Activated T-helper 1 cell treated with anti-CD3 and anti-CD28 coated beads, Interleukin-12 subunit alpha, Interleukin-12 subunit beta, Interleukin-2, Interleukin-4 antibody, amounts not matched to agents 30 ng/mL and 10 ng/mL and 1 ng/mL, durations not matched to agents 14 hours and 24 hours and 36 hours (primary cell): ENCODE data around the gene LCNL1. TPM values are rescaled to one million over a fixed set of nuclear protein-coding genes. Genes with fewer than 3 reads are reported as not detected.
A peak's percentile ranks its signal among the peaks of the same experiment; 100 is the strongest.

Experiments
- DNase-seq: peaks from one replicate; pipeline ENCODE4 v3.0.0; 2021; ENCODE audit warnings: low spot score
- H3K27ac Mint-ChIP-seq: one replicate; pipeline ENCODE4 v1.8.0; 2021; ENCODE audit warnings: mild to moderate bottlenecking, mixed read lengths
- H3K27me3 Mint-ChIP-seq: one replicate; pipeline ENCODE4 v1.8.0; 2022; ENCODE audit warnings: mild to moderate bottlenecking, moderate library complexity, mixed read lengths; ENCODE audit not compliant: insufficient read depth
- H3K36me3 Mint-ChIP-seq: one replicate; pipeline ENCODE4 v1.8.0; 2021; ENCODE audit warnings: low read depth, mixed read lengths
- H3K4me1 Mint-ChIP-seq: one replicate; pipeline ENCODE4 v1.8.0; 2021; ENCODE audit warnings: low read depth, mixed read lengths
- H3K4me3 Mint-ChIP-seq: one replicate; pipeline ENCODE4 v1.8.0; 2021; ENCODE audit warnings: mild to moderate bottlenecking, moderate library complexity, mixed read lengths
- H3K9me3 Mint-ChIP-seq: one replicate; pipeline ENCODE4 v1.8.0; 2021; ENCODE audit warnings: mixed read lengths
- intact Hi-C: fragments of 100-400 bp; cut with micrococcal nuclease; formaldehyde crosslinking; loops from one replicate; pipeline ENCODE4 v1.15.1; 2024
- total RNA-seq: library from RNA; stranded (reverse); gene quantifications from 2 replicates; pipeline ENCODE4 v1.2.3, GENCODE V29; 2022

The LCNL1 gene
- total RNA-seq, 1 donor from 2014 or later: not detected

DNA sequence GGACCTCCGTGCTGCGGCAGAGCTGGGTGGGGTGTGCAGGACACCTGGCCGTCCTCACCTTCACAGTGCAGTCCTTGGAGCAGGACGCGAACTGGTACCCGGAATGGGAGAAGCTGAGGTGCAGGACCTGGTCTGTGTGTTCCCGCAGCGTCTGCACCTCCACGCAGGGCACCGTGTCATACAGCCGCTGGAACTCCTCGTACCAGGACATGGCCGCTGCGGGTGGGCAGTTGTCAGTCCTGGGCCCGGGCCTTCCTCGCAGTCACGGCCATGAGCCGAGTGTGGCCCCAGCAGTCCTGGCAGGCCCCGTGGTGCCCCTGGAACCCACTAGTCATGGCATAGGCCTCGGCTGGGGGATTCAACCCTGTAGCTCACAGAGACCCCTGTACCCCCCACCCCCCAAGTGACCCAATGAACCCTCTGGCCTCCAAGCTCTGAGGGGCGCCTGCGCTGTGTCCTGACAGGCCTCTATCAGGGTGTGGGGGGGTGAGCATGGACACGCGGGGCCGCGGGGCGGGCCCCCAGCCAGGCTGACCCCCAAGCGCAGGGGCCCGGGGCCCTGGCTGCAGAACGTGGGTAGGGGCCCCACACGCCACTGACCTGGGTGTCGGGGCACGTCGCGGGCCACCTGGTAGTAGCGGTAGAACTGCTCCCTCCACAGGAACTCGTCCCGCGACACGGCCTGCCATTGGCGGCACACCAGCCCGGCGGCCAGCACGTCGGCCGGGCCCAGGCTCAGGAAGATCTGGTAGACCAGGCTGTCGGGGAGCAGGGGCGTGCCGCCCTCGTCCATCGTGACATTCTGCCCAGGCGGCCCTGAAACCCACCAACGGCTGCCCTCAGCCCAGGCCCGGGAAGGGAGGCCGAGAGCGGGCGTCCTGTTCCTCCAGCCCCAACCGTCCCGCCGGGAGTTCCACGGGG lies 39.2 kb upstream of the LCNL1 start:
- Mint-ChIP-seq H3K36me3 (peaks cover 18% of the 10 kb centered on the region), H3K27me3 (no peaks in the 10 kb centered on the region), H3K27ac (peak overlapping the region; percentile 86), H3K9me3 (no peaks in the 10 kb centered on the region), H3K4me1 (peaks cover 5% of the 10 kb centered on the region), H3K4me3 (peak overlapping the region; percentile 83)
- peak; percentile 36 for DNase-seq
- intact Hi-C loops: loop anchor here (1.0 kb wide), 6 partner anchors 35 to 136 kb away; partner anchors contain the start of genes AJM1, PAXX and RABL6

DNA sequence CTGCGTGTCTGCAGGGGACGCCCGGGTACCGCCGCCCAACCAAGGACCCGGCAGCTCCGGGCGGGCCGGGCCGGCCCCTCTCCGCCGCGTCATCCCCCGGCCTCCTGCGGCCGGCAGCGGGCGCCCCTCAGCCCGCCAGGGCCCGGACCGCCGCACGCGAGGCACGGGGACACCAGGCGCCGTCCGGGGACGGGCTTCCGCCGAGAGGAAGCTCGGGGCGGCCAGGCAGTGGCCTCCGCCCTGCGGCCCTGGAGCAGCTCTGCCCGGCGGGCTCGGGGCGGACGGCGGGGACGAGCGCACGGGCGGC lies 38.6 kb upstream of the LCNL1 start:
- Mint-ChIP-seq H3K27me3 (no peaks in the 10 kb centered on the region), H3K4me1 (peaks cover 5% of the 10 kb centered on the region), H3K9me3 (no peaks in the 10 kb centered on the region), H3K4me3 (peak overlapping the region; percentile 83), H3K27ac (no peak overlapping the region), H3K36me3 (peaks cover 14% of the 10 kb centered on the region)
- no peak for DNase-seq
- intact Hi-C loops: loop anchor here (1.0 kb wide), 6 partner anchors 34 to 137 kb away; partner anchors contain the start of genes AJM1, PAXX and RABL6

DNA sequence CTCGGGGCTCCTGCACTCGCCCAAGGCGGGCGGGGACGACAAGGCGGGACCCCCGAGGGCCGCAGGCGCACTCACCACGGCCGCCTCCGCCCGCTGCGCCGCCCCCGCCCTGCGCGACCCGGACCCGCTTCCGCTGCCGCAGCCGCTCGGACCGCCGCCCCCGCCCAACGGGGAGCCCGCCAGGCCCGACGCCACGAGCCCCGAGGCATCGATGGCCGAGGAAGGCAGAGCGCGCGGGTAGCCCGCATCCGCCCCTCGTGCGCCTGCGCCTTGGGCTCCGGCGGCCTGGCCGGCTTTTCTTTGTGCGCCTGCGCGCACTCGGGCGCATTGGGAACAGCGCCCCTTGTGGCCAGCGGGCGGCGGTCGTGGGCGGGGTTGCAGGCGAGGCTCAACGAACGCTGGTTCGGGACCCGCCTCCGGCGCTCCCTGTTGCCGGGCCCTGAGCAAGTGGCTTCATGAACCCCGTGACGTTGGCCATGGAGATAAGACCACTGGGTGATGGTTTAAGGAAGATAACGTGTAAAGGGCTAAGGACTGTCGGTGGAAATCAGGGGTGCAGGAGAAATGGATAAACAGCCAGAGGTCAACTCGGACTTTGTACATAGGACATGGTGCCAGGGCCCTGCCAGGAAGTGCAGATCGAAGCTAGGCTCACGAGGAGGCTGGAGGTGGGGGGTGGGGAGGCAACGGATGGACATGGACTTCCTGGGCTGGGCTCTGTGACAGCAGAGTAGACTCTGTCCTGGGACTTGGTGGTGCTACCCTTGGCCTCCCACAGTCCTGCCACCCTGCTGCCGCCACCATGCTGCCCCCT lies 38.1 kb upstream of the LCNL1 start, which contains the start of the genes C8G and FBXW5:
Gene C8G, plus strand, starts transcription at position 725 of the 814 bp plus-strand sequence. Its CDS starts 78 bp downstream, at position 803.
Gene FBXW5, minus strand, starts transcription at position 220 of the 814 bp plus-strand sequence. CDS start 655 bp downstream, outside the sequence.
- Mint-ChIP-seq H3K4me1 (peaks cover 5% of the 10 kb centered on the region), H3K27ac (peak within 1 kb of the TSS; percentile 86), H3K36me3 (peaks cover 10% of the 10 kb centered on the region), H3K27me3 (no peaks in the 10 kb centered on the region), H3K4me3 (peak within 1 kb of the TSS; percentile 83), H3K9me3 (no peaks in the 10 kb centered on the region)
- peak; percentile 97 for DNase-seq
- intact Hi-C loops: loop anchor here (1.0 to 5.0 kb wide), 7 partner anchors 34 to 137 kb away; partner anchors contain the start of genes ABCA2, AJM1, PAXX and RABL6

DNA sequence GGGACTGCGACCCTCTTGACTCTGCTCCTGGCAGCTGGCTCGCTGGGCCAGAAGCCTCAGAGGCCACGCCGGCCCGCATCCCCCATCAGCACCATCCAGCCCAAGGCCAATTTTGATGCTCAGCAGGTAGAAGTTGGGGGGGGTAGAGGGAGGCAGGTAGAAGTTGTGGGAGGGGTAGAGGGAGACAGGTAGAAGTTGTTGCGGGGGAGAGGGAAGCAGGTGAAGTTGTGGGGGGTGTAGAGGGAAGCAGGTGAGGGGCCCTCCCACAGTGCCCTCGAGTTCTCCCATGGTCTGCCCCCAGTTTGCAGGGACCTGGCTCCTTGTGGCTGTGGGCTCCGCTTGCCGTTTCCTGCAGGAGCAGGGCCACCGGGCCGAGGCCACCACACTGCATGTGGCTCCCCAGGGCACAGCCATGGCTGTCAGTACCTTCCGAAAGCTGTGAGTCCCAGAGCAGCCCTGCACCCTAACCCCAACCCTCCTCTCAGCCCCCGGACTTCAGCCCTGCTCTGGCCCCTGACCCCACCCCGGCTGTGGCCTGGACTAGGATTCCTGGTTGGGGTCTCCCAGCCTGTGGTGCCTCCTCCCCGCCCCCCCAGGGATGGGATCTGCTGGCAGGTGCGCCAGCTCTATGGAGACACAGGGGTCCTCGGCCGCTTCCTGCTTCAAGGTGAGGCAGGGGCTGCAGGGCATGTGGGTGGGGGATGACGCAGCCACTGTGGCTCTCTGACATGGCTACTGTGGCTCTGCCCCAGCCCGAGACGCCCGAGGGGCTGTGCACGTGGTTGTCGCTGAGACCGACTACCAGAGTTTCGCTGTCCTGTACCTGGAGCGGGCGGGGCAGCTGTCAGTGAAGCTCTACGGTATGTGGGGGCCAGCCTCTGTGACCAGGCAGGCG lies 37.2 kb upstream of the LCNL1 start:
- intact Hi-C loops: loop anchor here (5.0 kb wide), 1 partner anchor 82 kb away; the partner anchor contains the start of gene ABCA2
- no peaks in the 10 kb centered on the region for H3K9me3 Mint-ChIP-seq
- H3K4me1 Mint-ChIP-seq: peaks cover 5% of the 10 kb centered on the region
- peak overlapping the region; percentile 71 for H3K4me3 Mint-ChIP-seq
- H3K27me3 Mint-ChIP-seq: no peaks in the 10 kb centered on the region
- peaks cover 10% of the 10 kb centered on the region for H3K36me3 Mint-ChIP-seq
- H3K27ac Mint-ChIP-seq: no peak overlapping the region
- no peak for DNase-seq

DNA sequence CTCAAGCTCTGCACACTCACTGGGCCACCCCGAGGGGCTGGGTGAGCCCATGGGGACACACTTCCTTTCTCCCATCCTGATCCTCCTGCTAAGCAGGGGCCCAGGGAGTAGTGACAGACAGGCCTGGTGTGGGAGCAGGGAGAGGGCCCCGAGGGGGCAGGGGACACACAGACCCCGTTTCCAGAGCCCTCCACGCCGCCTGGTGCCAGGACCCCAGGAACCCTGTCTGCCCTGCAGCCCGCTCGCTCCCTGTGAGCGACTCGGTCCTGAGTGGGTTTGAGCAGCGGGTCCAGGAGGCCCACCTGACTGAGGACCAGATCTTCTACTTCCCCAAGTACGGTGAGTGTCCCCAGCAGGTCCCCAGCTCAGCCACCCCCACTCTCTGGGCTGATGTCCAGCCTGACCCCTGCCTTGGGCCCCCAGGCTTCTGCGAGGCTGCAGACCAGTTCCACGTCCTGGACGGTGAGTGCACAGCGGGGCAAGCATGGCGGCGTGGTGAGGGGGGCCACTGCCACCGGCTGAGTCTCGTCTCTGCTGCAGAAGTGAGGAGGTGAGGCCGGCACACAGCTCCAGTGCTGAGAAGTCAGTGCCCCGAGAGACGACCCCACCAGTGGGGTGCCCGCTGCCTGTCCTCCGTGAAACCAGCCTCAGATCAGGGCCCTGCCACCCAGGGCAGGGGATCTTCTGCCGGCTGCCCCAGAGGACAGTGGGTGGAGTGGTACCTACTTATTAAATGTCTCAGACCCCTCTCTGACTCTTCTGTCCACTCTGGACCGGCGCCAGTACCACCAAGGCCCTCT lies 36.4 kb upstream of the LCNL1 start:
- H3K36me3 Mint-ChIP-seq: peaks cover 7% of the 10 kb centered on the region
- H3K4me1 Mint-ChIP-seq: peaks cover 5% of the 10 kb centered on the region

DNA sequence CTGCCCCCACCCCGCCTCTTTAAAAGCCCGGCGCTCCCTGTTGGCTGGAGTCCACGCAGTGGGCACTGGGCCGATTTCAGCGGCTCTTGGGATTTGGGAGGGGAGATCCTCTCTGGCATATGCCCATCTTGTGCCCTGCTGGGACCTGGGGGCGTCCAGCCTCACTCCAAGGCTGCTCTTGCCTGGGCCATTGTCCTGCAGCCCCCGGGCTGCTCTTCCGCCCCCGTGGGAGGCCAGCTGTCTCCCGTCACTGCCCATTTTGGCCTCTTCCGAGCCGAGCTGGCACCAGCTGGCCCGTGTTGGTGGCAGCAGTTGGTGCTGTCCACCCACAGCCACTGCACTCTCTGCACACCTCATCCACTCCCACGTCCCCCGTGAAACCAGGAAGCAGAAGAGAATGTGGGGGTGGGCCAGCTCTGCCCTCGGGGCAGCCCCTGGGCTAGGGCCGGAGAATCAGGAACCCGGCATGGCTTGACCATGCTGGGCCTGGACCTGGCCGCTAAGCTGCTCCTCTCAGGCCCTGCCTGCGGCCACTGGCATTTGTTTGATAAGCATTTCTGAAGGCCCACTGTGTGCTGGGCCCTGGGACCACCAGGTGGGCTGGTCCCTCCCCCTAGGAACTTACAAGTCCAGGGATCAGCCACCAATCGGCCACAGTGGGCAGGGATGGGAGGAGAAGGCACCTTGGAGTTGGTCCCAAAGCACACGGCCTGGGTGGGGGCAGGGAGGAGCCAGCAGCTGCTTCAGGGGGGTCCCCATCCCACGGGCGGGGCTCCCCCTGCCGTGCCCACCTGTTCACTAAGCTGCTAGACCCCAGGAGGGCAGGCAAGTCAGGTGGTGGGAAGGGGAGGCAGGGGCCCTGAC lies 35.5 kb upstream of the LCNL1 start:
- H3K27ac Mint-ChIP-seq: no peak overlapping the region
- no peak overlapping the region for H3K4me3 Mint-ChIP-seq
- no peaks in the 10 kb centered on the region for H3K9me3 Mint-ChIP-seq
- no peaks in the 10 kb centered on the region for H3K27me3 Mint-ChIP-seq
- H3K4me1 Mint-ChIP-seq: peaks cover 5% of the 10 kb centered on the region
- DNase-seq: no peak
- peaks cover 3% of the 10 kb centered on the region for H3K36me3 Mint-ChIP-seq
- intact Hi-C loops: loop anchor here (5.0 kb wide), 1 partner anchor 80 kb away; the partner anchor contains the start of gene ABCA2

More for the DNA sequence above, 36.4 kb upstream of the LCNL1 start:
- Mint-ChIP-seq H3K27ac (no peak overlapping the region), H3K9me3 (no peaks in the 10 kb centered on the region), H3K4me3 (no peak overlapping the region), H3K27me3 (no peaks in the 10 kb centered on the region)
- no peak for DNase-seq
- intact Hi-C loops: loop anchor here (5.0 kb wide), 1 partner anchor 81 kb away; the partner anchor contains the start of gene ABCA2

DNA sequence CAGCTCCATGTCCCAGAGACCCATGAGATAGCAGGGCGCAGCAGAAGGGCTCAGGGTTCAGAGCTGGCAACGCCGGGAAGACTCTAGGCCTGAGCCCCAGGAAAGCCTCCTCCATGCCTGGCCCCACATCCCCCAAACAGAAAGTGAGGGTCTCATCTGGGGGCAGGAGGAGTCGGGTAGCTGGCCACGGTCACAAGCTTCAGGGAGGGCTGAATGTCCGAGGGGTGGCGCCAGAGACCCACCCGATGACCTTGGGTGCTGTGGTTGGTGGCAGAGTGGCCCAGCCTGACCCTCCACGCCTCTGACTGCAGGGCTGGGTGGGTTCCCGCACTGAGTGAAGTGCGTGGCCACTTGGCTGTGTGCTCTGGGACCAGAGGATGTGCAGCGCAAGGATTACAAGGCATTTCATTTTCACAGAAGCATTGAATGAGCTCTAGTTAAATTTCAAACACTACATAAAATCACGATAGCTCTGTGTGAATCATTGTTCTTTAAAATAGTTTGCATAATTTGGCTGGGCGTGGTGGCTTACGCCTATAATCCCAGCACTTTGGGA lies 34.8 kb upstream of the LCNL1 start:
- intact Hi-C loops: loop anchor here (5.0 kb wide), 1 partner anchor 79 kb away; the partner anchor contains the start of gene ABCA2
- peak overlapping the region; percentile 12 for H3K27ac Mint-ChIP-seq
- DNase-seq: no peak

DNA sequence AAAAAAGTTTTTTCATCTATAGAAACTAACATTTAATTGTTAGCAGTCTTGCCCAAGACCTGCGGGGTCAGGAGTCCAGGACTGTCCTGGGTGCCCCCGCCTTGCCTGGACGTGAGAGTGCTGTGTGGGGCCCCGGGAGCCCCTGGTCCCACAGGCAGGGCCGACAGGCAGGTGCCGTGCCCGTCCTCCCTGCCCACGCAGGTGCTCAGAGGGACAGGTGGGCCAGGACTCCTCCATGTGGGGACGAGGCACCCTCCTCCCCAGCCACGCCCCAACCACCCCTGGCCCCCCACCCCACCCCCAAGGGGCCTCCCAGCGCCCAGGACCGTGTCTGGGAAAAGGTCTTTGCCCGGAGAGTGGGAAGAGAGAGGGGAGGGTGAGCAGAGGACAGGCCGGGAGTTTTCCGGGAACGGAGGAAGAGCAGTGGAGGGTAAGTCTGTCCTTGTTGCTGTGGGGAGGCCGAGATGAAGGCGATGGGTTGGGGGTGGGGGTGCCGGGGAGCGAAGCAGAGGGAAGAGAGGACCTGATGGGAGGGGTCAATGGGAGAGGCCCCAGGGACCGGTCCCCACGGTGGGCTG lies 33.5 kb upstream of the LCNL1 start:
- intact Hi-C loops: loop anchor here (1.0 to 5.0 kb wide), 2 partner anchors 29 to 78 kb away; partner anchors contain the start of gene ABCA2
- Mint-ChIP-seq H3K4me3 (peak overlapping the region; percentile 82), H3K4me1 (peaks cover 5% of the 10 kb centered on the region)

More for the DNA sequence above, 34.8 kb upstream of the LCNL1 start:
- Mint-ChIP-seq H3K4me1 (peaks cover 5% of the 10 kb centered on the region), H3K36me3 (no peaks in the 10 kb centered on the region), H3K27me3 (no peaks in the 10 kb centered on the region), H3K9me3 (no peaks in the 10 kb centered on the region), H3K4me3 (peak overlapping the region; percentile 69)

DNA sequence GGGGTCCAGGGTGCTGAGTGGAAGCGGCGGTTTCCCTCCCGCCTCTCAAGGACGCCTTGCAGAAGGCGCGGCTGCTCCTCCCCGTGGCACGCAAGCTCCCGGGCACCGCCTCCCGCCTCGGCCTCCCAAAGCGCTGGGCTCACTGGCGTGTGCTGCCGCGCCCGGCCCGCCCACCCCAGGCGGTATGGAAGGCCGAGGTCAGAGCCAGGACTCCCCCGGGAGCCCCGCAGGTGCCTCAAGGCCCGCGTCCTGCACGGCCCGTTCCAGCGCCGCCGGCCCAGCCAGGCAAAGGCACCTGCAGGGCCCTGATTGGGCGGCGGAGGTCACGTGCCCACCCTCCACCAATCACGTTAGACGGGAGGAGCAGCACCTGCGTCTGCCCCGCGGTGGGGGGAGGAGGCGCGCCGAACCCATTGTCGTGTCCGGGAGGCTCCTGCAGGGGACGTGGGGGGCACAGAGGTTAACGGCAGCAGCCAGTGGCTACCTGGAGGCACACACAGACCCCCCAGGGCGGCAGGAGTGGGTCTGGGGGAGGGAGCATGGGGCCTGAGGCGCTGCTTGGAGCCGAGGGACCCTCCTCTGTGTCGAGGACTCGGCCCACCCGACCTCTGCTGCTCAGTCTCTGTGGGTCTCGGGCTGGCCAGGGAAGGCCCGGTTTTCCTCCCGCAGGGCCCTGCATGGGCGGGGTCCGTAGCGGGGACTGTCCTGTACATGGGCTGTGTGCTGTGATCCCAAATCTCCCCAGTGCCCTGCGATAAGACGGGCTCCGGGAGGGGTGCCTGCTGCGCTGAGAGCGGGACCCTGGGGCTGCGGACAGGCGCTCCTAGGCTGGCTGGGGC lies 32.8 kb upstream of the LCNL1 start:
- H3K4me3 Mint-ChIP-seq: peak overlapping the region; percentile 84
- no peaks in the 10 kb centered on the region for H3K36me3 Mint-ChIP-seq
- H3K27me3 Mint-ChIP-seq: no peaks in the 10 kb centered on the region
- H3K4me1 Mint-ChIP-seq: no peaks in the 10 kb centered on the region
- intact Hi-C loops: loop anchor here (1.0 to 5.0 kb wide), 3 partner anchors 28 to 77 kb away; partner anchors contain the start of genes ABCA2 and PAXX
- H3K9me3 Mint-ChIP-seq: no peaks in the 10 kb centered on the region
- peak; percentile 94 for DNase-seq
- peak overlapping the region; percentile 83 for H3K27ac Mint-ChIP-seq

More for the DNA sequence above, 33.5 kb upstream of the LCNL1 start:
- Mint-ChIP-seq H3K36me3 (no peaks in the 10 kb centered on the region), H3K9me3 (no peaks in the 10 kb centered on the region), H3K27me3 (no peaks in the 10 kb centered on the region), H3K27ac (peak overlapping the region; percentile 71)
- DNase-seq: no peak
